ENCODE results near the gene ZNF598. TPM values are rescaled to one million over a fixed set of nuclear protein-coding genes. Genes with fewer than 3 reads are reported as not detected.

Gene ZNF598
- total and polyA plus RNA-seq, 2 of the 13 experiments (the other 11 are each of a cell fraction or from before 2014, with no cell fraction given): 13.5 to 14.2 TPM

GRCh38 chr16:2009791-2010510 is at the start of gene ZNF598 (continued):
- TF ChIP-seq TFDP2 (CRISPR knock-in tag; IDR thresholded peaks at IDR 0.05) (peak; percentile 45; the same call in 1 of the 2 replicates), NKX3-1 (CRISPR knock-in tag; IDR thresholded peaks at IDR 0.05) (no peak), RXRB (CRISPR knock-in tag; IDR thresholded peaks at IDR 0.05; ENCODE audit: borderline replicate concordance) (peak; percentile 30; the same call in 1 of the 2 replicates), BHLHE40 (IDR thresholded peaks at IDR 0.05; ENCODE audit: low read length) (peak; percentile 28; the same call in 1 of the 2 replicates), ATAD3A (CRISPR knock-in tag; IDR thresholded peaks at IDR 0.05) (no peak), ZNF501 (CRISPR knock-in tag; IDR thresholded peaks at IDR 0.05) (peak; percentile 62), ZC3H4 (CRISPR knock-in tag; IDR thresholded peaks at IDR 0.05; ENCODE audit: borderline replicate concordance) (peak; percentile 77; the same call in 1 of the 2 replicates), PRPF4 (IDR thresholded peaks at IDR 0.05; ENCODE audit: low read depth, low read length, poor library complexity, severe bottlenecking) (no peak), KAT2B (IDR thresholded peaks at IDR 0.05; ENCODE audit: borderline replicate concordance, low read depth, low read length) (no peak), ZNF234 (CRISPR knock-in tag; conservative IDR thresholded peaks at IDR 0.05) (no peak), PAX8 (CRISPR knock-in tag; IDR thresholded peaks at IDR 0.05; ENCODE audit: borderline replicate concordance) (no peak), THRA (CRISPR knock-in tag; IDR thresholded peaks at IDR 0.05; ENCODE audit: borderline replicate concordance) (no peak), ZC3H13 (CRISPR knock-in tag; IDR thresholded peaks at IDR 0.05) (peak; percentile 77), ZNF720 (CRISPR knock-in tag; IDR thresholded peaks at IDR 0.05) (no peak), ZNF563 (CRISPR knock-in tag; IDR thresholded peaks at IDR 0.05) (peak; percentile 62; the same call in 1 of the 2 replicates), LBX2 (CRISPR knock-in tag; IDR thresholded peaks at IDR 0.05; ENCODE audit: borderline replicate concordance) (no peak), ISX (CRISPR knock-in tag; conservative IDR thresholded peaks at IDR 0.05) (no peak), BORCS8-MEF2B (CRISPR knock-in tag; IDR thresholded peaks at IDR 0.05) (no peak; the same call in none of the 2 replicates), ZNF878 (CRISPR knock-in tag; IDR thresholded peaks at IDR 0.05) (no peak), DNMT3B (CRISPR knock-in tag; conservative IDR thresholded peaks at IDR 0.05) (no peak), GPBP1L1 (CRISPR knock-in tag; IDR thresholded peaks at IDR 0.05) (no peak), NRL (CRISPR knock-in tag; IDR thresholded peaks at IDR 0.05; ENCODE audit: borderline replicate concordance) (peak; percentile 36; the same call in 1 of the 2 replicates), MXD1 (CRISPR knock-in tag; IDR thresholded peaks at IDR 0.05) (peak; percentile 90), IRF2 (CRISPR knock-in tag; IDR thresholded peaks at IDR 0.05) (0 out of 2 replicates have a peak, but pooled peaks have one; percentile 41), ZNF552 (CRISPR knock-in tag; IDR thresholded peaks at IDR 0.05; ENCODE audit: borderline replicate concordance) (no peak), ZNF577 (CRISPR knock-in tag; IDR thresholded peaks at IDR 0.05; ENCODE audit: borderline replicate concordance, low read depth) (no peak)

Measured in HepG2 (cell line).